DOHH2 (cell line): Measurements from ENCODE around the gene GFRA4.

Source experiments
- H3F3A ChIP-seq: fragments of 200-600 bp; sonication (generic), shearing (Covaris generic); 2 replicates; pipeline ENCODE4 v1.6.0; 2016; ENCODE audit warnings: antibody characterized with exemption, mild to moderate bottlenecking; ENCODE audit not compliant: control insufficient read depth, insufficient read depth
- H3K27ac ChIP-seq: fragments of 200-600 bp; sonication (generic); 2 replicates; pipeline ENCODE4 v1.5.1; 2014; ENCODE audit warnings: low read depth, mild to moderate bottlenecking, low read length, moderate library complexity
- H3K27me3 ChIP-seq: fragments of 200-600 bp; sonication (generic); 2 replicates; pipeline ENCODE4 v1.6.1; 2014; ENCODE audit warnings: mild to moderate bottlenecking, low read length, mixed read lengths; ENCODE audit not compliant: control insufficient read depth
- H3K36me3 ChIP-seq: fragments of 200-600 bp; sonication (generic); 2 replicates; pipeline ENCODE4 v1.6.1; 2014; ENCODE audit warnings: mild to moderate bottlenecking, low read length, moderate library complexity, mixed read lengths; ENCODE audit not compliant: control insufficient read depth
- H3K4me1 ChIP-seq: fragments of 200-600 bp; sonication (generic); 2 replicates; pipeline ENCODE4 v1.6.1; 2014; ENCODE audit warnings: mild to moderate bottlenecking, low read length, mixed read lengths; ENCODE audit not compliant: control insufficient read depth
- H3K4me2 ChIP-seq: fragments of 200-600 bp; sonication (generic); 2 replicates; pipeline ENCODE4 v1.6.0; 2014; ENCODE audit warnings: mild to moderate bottlenecking, low read length, moderate library complexity
- H3K4me3 ChIP-seq: fragments of 200-600 bp; sonication (generic); 2 replicates; pipeline ENCODE4 v1.5.1; 2014; ENCODE audit warnings: mild to moderate bottlenecking, low read length, mixed read lengths
- H3K79me2 ChIP-seq: fragments of 200-600 bp; sonication (generic); 2 replicates; pipeline ENCODE4 v1.6.1; 2014; ENCODE audit warnings: mild to moderate bottlenecking, low read length, mixed read lengths; ENCODE audit not compliant: control insufficient read depth
- H3K9me2 ChIP-seq: fragments of 200-600 bp; sonication (generic); replicated peaks from 2 replicates; pipeline ENCODE4 v1.6.1; 2014; ENCODE audit warnings: mild to moderate bottlenecking, low read length, mixed read lengths; ENCODE audit not compliant: control insufficient read depth
- H3K9me3 ChIP-seq: fragments of 200-600 bp; sonication (generic); 2 replicates; pipeline ENCODE4 v1.6.1; 2014; ENCODE audit warnings: antibody characterized with exemption, low read length, mixed read lengths; ENCODE audit not compliant: control insufficient read depth, insufficient read depth
- H4K20me1 ChIP-seq: fragments of 200-600 bp; sonication (generic); 2 replicates; pipeline ENCODE4 v1.6.0; 2014; ENCODE audit warnings: low read depth, mild to moderate bottlenecking, antibody characterized with exemption, low read length, moderate library complexity; ENCODE audit not compliant: control insufficient read depth, insufficient read depth
- EZH2phosphoT487 ChIP-seq: fragments of 200-600 bp; sonication (generic); IDR thresholded peaks from 2 replicates; pipeline ENCODE4 v1.6.1; 2017; ENCODE audit warnings: borderline replicate concordance, mild to moderate bottlenecking, antibody characterized with exemption, low read length, moderate library complexity, mixed read lengths
- TF ChIP-seq, protein P1 (sequence below): fragments of 200-600 bp; sonication (generic); IDR thresholded peaks from one replicate; pipeline ENCODE4 v1.5.1; 2014; ENCODE audit warnings: antibody characterized with exemption, mild to moderate bottlenecking, low read depth, low read length; ENCODE audit not compliant: poor library complexity, severe bottlenecking

Gene GFRA4

DNA sequence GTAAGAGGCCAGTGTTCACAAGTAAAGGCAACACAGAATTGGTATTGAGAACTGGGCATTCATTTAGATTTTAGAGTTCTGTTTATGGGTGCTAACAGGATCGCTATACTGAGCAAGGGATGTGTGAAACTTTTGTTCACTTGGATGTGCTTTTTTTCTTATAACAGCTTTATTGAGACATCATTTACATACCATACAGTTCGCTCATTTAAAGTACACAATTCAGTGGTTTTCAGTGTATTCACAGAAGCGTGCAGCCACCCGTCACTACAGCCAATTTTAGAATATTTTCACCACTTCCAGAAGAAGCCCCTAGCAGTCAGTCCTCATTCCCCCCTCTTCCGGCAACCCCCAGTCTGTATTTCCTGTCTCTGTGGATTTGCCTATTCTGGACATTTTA, 48.7 kb downstream of the GFRA4 start:
- peaks cover 47% of the 10 kb centered on the region for H3K4me1 ChIP-seq
- H3K9me3 ChIP-seq: no peaks in the 10 kb centered on the region
- H3K4me2 ChIP-seq: peak overlapping the region; percentile 90
- peaks cover 18% of the 10 kb centered on the region for H3F3A ChIP-seq
- no peaks in the 10 kb centered on the region for H4K20me1 ChIP-seq
- no peaks in the 10 kb centered on the region for H3K9me2 ChIP-seq
- no peaks in the 10 kb centered on the region for H3K27me3 ChIP-seq
- TF ChIP-seq EZH2phosphoT487: no peak
- TF ChIP-seq, protein P1, sequence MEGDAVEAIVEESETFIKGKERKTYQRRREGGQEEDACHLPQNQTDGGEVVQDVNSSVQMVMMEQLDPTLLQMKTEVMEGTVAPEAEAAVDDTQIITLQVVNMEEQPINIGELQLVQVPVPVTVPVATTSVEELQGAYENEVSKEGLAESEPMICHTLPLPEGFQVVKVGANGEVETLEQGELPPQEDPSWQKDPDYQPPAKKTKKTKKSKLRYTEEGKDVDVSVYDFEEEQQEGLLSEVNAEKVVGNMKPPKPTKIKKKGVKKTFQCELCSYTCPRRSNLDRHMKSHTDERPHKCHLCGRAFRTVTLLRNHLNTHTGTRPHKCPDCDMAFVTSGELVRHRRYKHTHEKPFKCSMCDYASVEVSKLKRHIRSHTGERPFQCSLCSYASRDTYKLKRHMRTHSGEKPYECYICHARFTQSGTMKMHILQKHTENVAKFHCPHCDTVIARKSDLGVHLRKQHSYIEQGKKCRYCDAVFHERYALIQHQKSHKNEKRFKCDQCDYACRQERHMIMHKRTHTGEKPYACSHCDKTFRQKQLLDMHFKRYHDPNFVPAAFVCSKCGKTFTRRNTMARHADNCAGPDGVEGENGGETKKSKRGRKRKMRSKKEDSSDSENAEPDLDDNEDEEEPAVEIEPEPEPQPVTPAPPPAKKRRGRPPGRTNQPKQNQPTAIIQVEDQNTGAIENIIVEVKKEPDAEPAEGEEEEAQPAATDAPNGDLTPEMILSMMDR: no peak
- H3K36me3 ChIP-seq: no peaks in the 10 kb centered on the region
- peak overlapping the region; percentile 71 for H3K4me3 ChIP-seq
- peak overlapping the region; percentile 92 for H3K27ac ChIP-seq
- H3K79me2 ChIP-seq: no peaks in the 10 kb centered on the region

DNA sequence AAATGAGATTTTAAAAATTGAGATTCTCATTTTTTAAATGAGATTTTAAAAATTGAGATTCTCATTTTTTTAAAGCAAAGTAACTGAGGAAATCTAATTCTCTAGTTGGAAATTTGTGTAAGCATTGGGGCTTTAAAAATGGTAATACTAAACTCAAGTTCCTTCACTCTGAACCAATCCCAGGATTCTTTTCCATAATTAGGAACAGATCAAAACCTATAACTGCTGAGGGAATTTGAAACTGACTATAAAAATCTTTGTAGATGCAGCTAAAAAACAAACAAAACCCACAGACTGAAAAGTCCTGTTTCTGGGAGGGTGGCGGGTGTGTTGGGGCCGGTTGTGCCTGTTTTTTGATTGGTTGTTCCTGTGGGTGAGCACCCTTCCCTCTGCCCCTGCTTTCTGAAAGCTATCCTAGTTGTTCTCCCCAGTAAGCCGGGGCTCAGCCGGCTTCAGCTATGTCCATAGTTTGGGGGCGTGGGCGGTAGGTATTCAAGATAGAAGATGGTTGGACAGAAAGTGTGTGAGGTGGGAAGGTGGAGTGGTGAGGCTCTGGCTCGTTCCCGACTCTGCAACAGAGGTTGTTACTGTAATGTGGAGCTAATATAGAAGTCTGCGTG, 49.3 kb downstream of the GFRA4 start:
- peak overlapping the region; percentile 90 for H3K4me2 ChIP-seq
- peak overlapping the region; percentile 71 for H3K4me3 ChIP-seq
- H3K4me1 ChIP-seq: peaks cover 47% of the 10 kb centered on the region
- no peaks in the 10 kb centered on the region for H4K20me1 ChIP-seq
- peak overlapping the region; percentile 92 for H3K27ac ChIP-seq
- peaks cover 18% of the 10 kb centered on the region for H3F3A ChIP-seq
- H3K9me3 ChIP-seq: no peaks in the 10 kb centered on the region
- H3K36me3 ChIP-seq: no peaks in the 10 kb centered on the region
- TF ChIP-seq, protein P1: no peak
- no peak for TF ChIP-seq EZH2phosphoT487
- no peaks in the 10 kb centered on the region for H3K79me2 ChIP-seq
- no peaks in the 10 kb centered on the region for H3K9me2 ChIP-seq
- H3K27me3 ChIP-seq: no peaks in the 10 kb centered on the region

DNA sequence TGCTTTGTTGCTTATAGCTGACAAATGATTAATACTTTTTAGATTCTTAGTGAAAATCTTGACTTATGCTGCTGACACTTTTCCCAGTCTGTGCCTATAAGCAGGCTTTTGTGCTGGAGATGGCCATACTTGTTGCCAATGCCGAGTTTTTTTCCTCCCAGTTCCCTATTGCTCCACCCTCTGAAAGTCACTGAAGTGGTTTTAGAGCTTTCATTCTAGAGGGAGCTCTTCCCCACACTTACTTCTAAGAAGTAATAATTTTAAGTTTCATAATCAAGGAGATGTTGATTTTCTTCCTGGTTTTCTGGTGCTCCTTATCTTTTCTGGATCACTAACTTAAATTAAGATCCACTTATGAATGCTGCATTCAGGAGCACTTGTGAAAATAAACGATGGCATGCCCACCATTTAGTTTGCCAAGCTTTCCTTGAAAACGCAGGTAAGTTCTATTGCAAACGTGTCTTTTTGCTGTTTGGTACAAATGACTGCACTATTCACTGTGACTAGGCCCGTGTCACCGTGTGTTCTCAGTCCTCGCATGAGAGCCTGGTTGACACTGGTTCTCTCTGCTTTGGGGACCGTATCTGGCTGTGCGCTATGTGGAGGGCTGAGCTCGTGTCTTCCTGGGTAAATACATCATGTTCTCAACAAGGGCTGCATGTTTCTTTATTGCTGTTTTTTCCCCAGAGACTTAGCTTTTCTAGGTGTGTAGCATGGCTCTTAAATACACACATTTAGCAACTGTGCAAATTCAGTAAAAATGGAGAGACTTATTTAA, 50.2 kb downstream of the GFRA4 start:
- Histone ChIP-seq H4K20me1 (no peaks in the 10 kb centered on the region), H3K36me3 (no peaks in the 10 kb centered on the region), H3K27ac (peak overlapping the region; percentile 92), H3K9me2 (no peaks in the 10 kb centered on the region), H3F3A (peaks cover 18% of the 10 kb centered on the region), H3K4me1 (peaks cover 46% of the 10 kb centered on the region), H3K27me3 (no peaks in the 10 kb centered on the region), H3K9me3 (no peaks in the 10 kb centered on the region), H3K79me2 (no peaks in the 10 kb centered on the region), H3K4me3 (peak overlapping the region; percentile 41), H3K4me2 (peak overlapping the region; percentile 90)
- TF ChIP-seq, protein P1: peak; percentile 50
- TF ChIP-seq EZH2phosphoT487: no peak
